Skeletal muscle tissue (tissue), 4 donors: ENCODE measurements around the gene VWF. TPM values are rescaled to one million over a fixed set of nuclear protein-coding genes. Genes with fewer than 3 reads are reported as not detected.

ENCODE experiments used
- H3K27ac ChIP-seq: one replicate; pipeline ENCODE4 v1.7.0; 2013; ENCODE audit warnings: mild to moderate bottlenecking, low read depth, low read length, inconsistent platforms
- H3K27me3 ChIP-seq, 3 donors: one replicate each; pipeline ENCODE4 v1.7.0; 2013; ENCODE audit warnings: low read length in 3 of 3; ENCODE audit not compliant: control insufficient read depth in 3 of 3, insufficient read depth in 3 of 3
- H3K36me3 ChIP-seq, 3 donors: one replicate each; pipeline ENCODE4 v1.7.0; 2013; ENCODE audit warnings: low read length in 3 of 3; ENCODE audit not compliant: control insufficient read depth in 3 of 3, insufficient read depth in 3 of 3
- H3K4me1 ChIP-seq, 3 donors: one replicate each; pipeline ENCODE4 v1.7.0; 2013; ENCODE audit warnings: low read length in 3 of 3, mild to moderate bottlenecking in 3 of 3; ENCODE audit not compliant: control insufficient read depth in 3 of 3, insufficient read depth in 3 of 3
- H3K4me3 ChIP-seq, 3 donors: one replicate each; pipeline ENCODE4 v1.7.0; 2013; ENCODE audit warnings: low read length in 3 of 3
- H3K9ac ChIP-seq, 3 donors: one replicate each; pipeline ENCODE4 v1.7.0; 2013; ENCODE audit warnings: low read length in 3 of 3, mild to moderate bottlenecking in 3 of 3, moderate library complexity in 2 of 3, low read depth in 1 of 3
- H3K9me3 ChIP-seq, 3 donors: one replicate each; pipeline ENCODE4 v1.7.0; 2013; ENCODE audit warnings: low read length in 3 of 3; ENCODE audit not compliant: control insufficient read depth in 3 of 3
- total RNA-seq: library from RNA; depleted of rRNA; stranded (reverse); fragments of >200 nt; gene quantifications from one replicate; pipeline ENCODE4 v1.2.3, GENCODE V29; 2014
- donor health status: Osteomylitis.

VWF gene
- total RNA-seq, 1 donor from 2014 or later = 58.5 TPM

GRCh38 chr12:6084261-6084968 is 40.1 kb downstream of the VWF start:
- Histone ChIP-seq H3K27ac (no peak overlapping the region), H3K4me1 (peaks cover 11 to 34% (median 18%) of the 10 kb centered on the region in 3 donors), H3K9me3 (no peaks in the 10 kb centered on the region), H3K4me3 (no peak overlapping the region), H3K9ac (no peak overlapping the region), H3K36me3 (peaks cover 0 to 2% (median 0%) of the 10 kb centered on the region in 3 donors), H3K27me3 (peaks cover 0 to 3% (median 0%) of the 10 kb centered on the region in 3 donors)

DNA sequence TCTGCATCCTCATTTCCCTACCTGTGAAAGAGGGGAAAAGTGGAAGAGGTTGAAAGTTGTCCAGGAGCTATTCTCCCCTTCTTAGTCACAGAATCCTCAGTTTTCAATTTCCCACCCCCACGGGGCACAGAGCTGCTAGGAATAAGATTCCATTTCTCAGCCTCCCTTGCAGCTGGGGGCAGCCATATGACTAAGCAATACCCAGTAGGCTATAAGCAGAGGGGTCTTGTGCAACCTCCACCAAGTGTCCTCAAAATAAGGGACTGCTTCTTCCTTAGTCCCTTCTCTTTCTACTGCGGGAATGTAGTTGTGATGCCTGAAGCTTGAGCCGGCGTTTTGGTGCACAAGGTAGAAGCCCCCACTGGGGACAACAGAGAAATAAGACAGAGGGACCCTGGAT is 40.9 kb downstream of the VWF start:
- H3K9me3 ChIP-seq = no peaks in the 10 kb centered on the region
- peaks cover 12 to 30% (median 13%) of the 10 kb centered on the region in 3 donors for H3K4me1 ChIP-seq
- H3K4me3 ChIP-seq = no peak overlapping the region
- no peak overlapping the region for H3K9ac ChIP-seq
- no peak overlapping the region for H3K27ac ChIP-seq
- peaks cover 0 to 2% (median 0%) of the 10 kb centered on the region in 3 donors for H3K36me3 ChIP-seq
- H3K27me3 ChIP-seq = peaks cover 0 to 3% (median 0%) of the 10 kb centered on the region in 3 donors

GRCh38 chr12:6082613-6083012 is 41.9 kb downstream of the VWF start:
- Histone ChIP-seq H3K4me1 (peaks cover 15 to 34% (median 18%) of the 10 kb centered on the region in 3 donors), H3K27ac (no peak overlapping the region), H3K9me3 (no peaks in the 10 kb centered on the region), H3K36me3 (peaks cover 0 to 2% (median 0%) of the 10 kb centered on the region in 3 donors), H3K9ac (no peak overlapping the region), H3K4me3 (no peak overlapping the region), H3K27me3 (peaks cover 0 to 3% (median 0%) of the 10 kb centered on the region in 3 donors)

GRCh38 chr12:6080149-6081045 is 44.1 kb downstream of the VWF start:
- no peaks in the 10 kb centered on the region for H3K9me3 ChIP-seq
- peaks cover 3 to 8% (median 4%) of the 10 kb centered on the region in 3 donors for H3K27me3 ChIP-seq
- H3K4me1 ChIP-seq = peaks cover 19 to 41% (median 21%) of the 10 kb centered on the region in 3 donors
- no peak overlapping the region for H3K4me3 ChIP-seq
- H3K9ac ChIP-seq = no peak overlapping the region
- H3K36me3 ChIP-seq = peaks cover 0 to 2% (median 0%) of the 10 kb centered on the region in 3 donors
- no peak overlapping the region for H3K27ac ChIP-seq

GRCh38 chr12:6078398-6079096 is 45.9 kb downstream of the VWF start:
- H3K36me3 ChIP-seq = peaks cover 0 to 2% (median 0%) of the 10 kb centered on the region in 3 donors
- H3K27me3 ChIP-seq = peaks cover 4 to 22% (median 7%) of the 10 kb centered on the region in 3 donors
- H3K27ac ChIP-seq = no peak overlapping the region
- H3K9ac ChIP-seq = no peak overlapping the region
- H3K4me3 ChIP-seq = no peak overlapping the region
- no peaks in the 10 kb centered on the region for H3K9me3 ChIP-seq
- peaks cover 12 to 40% (median 21%) of the 10 kb centered on the region in 3 donors for H3K4me1 ChIP-seq

DNA sequence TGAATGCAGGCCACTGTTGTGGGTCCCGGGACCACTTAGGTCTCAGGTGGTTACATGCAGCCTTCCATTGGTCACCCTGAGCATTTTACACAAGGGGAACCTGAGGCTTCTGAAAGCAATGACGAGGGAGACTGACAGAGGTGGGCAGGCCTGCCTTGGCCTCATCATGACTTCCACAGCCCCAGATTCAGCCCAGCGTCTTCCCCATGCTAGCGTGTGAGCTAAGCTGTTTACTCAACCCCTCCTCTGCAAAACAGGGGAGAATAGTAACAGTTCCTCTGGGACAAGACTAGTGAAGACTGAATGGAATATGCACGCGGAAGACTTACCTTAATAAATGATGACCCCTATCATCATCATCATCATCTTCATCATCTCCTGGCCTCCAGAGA is 46.8 kb downstream of the VWF start:
- Histone ChIP-seq H3K27ac (no peak overlapping the region), H3K9me3 (no peaks in the 10 kb centered on the region)

DNA sequence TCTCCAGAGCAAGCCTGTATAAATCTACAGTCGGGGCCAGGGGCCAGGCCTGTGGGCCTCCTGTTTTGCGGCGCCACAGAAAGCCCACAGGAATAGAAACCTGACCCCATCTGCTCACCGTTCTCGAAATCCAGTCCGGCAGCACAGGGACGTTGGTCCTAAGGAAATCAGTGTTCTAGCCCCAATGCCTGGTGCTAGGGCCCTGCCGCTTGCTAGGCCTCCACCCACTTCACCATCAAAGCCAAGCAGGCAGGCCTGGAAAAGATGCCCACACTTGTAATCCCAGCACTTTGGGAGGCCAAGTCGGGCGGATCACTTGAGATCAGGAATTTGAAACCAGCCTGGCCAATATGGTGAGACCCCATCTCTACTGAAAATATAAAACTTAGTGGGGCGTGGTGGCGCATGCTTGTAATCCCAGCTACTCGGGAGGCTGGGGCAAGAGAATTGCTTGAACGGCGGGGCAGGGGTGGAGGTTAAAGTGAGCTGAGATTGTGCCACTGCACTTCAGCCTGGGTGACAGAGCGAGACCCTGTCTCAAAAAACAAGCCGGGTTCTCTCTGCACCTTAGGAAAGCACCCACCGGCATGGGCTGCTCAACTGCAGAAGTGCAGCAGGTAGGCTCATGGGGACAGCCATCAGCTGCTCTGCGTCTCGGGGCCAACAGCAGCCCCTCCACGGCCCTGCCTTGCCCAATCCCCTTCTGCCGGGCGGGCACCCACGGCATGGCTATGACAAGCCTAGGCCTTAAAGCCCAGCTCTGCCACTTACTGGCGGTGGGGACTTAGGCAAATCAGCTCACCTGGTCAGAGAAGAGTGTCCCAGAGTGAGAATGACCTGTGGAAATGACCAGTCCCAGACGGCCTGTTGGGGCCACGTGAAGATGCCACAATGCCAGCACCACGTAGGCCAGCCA is 47.4 kb downstream of the VWF start:
- Histone ChIP-seq H3K4me3 (no peak overlapping the region), H3K9ac (no peak overlapping the region), H3K36me3 (peaks cover 0 to 2% (median 0%) of the 10 kb centered on the region in 3 donors), H3K27me3 (peaks cover 4 to 22% (median 7%) of the 10 kb centered on the region in 3 donors), H3K27ac (no peak overlapping the region), H3K9me3 (no peaks in the 10 kb centered on the region), H3K4me1 (peaks cover 12 to 45% (median 22%) of the 10 kb centered on the region in 3 donors)

More for the DNA sequence above, 46.8 kb downstream of the VWF start:
- peaks cover 0 to 2% (median 0%) of the 10 kb centered on the region in 3 donors for H3K36me3 ChIP-seq
- H3K27me3 ChIP-seq = peaks cover 4 to 22% (median 7%) of the 10 kb centered on the region in 3 donors
- H3K4me3 ChIP-seq = no peak overlapping the region
- no peak overlapping the region for H3K9ac ChIP-seq
- H3K4me1 ChIP-seq = peaks cover 12 to 42% (median 22%) of the 10 kb centered on the region in 3 donors

DNA sequence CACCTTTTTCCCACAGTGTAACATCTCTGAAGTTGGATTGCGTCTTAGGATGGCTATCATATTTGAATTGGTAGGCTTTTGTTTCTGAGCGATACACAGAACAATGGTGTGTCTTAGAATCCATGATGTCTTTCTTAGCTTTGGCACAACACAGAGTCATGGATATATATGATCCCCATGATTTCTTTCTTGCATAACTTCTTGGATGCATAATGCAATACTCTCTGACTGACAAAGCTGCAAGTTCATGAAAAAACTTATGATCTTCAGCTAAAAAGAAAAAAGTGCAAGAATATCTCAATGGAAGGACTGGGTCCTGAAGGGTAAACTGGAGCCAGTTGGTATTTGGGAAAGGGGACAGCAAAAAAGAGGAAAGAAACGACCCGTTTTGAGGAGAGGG is 48.1 kb downstream of the VWF start:
- Histone ChIP-seq H3K4me3 (no peak overlapping the region), H3K27ac (no peak overlapping the region), H3K9me3 (no peaks in the 10 kb centered on the region), H3K9ac (no peak overlapping the region), H3K27me3 (peaks cover 6 to 22% (median 7%) of the 10 kb centered on the region in 3 donors), H3K4me1 (peaks cover 12 to 47% (median 22%) of the 10 kb centered on the region in 3 donors), H3K36me3 (peaks cover 0 to 2% (median 0%) of the 10 kb centered on the region in 3 donors)
